Neural crest cell (in vitro differentiated cells): Measurements from ENCODE around the gene RTN4R. TPM values are rescaled to one million over a fixed set of nuclear protein-coding genes. Genes with fewer than 3 reads are reported as not detected.

ENCODE experiments used
- DNase-seq: peaks from one replicate; pipeline ENCODE4 v3.0.0; 2021; ENCODE audit warnings: low read depth, mixed read lengths, low spot score
- H3K27ac Mint-ChIP-seq: one replicate; pipeline ENCODE4 v1.8.0; 2021; ENCODE audit warnings: mild to moderate bottlenecking, mixed read lengths; ENCODE audit not compliant: unreplicated experiment
- H3K27me3 Mint-ChIP-seq: 2 replicates; pipeline ENCODE4 v1.8.0; 2021; ENCODE audit warnings: low read depth, mild to moderate bottlenecking, mixed read lengths
- H3K36me3 Mint-ChIP-seq: 2 replicates; pipeline ENCODE4 v1.8.0; 2021; ENCODE audit warnings: low read depth, mild to moderate bottlenecking, mixed read lengths
- H3K4me1 Mint-ChIP-seq: 2 replicates; pipeline ENCODE4 v1.8.0; 2021; ENCODE audit warnings: mixed read lengths
- H3K4me3 Mint-ChIP-seq: one replicate; pipeline ENCODE4 v1.8.0; 2021; ENCODE audit warnings: mild to moderate bottlenecking, mixed read lengths
- H3K9me3 Mint-ChIP-seq: 2 replicates; pipeline ENCODE4 v1.8.0; 2021; ENCODE audit warnings: mixed read lengths
- total RNA-seq: library from RNA; stranded (reverse); gene quantifications from 2 replicates; pipeline ENCODE4 v1.2.1, GENCODE V29; 2021
- TF ChIP-seq, protein P1 (sequence below): fragments of 200-600 bp; sonication (generic); conservative IDR thresholded peaks from 2 replicates; pipeline ENCODE4 v1.5.0; 2021; ENCODE audit warnings: antibody characterized with exemption, mild to moderate bottlenecking

Gene RTN4R
- total RNA-seq, 1 donor from 2014 or later: 19.0 TPM

DNA sequence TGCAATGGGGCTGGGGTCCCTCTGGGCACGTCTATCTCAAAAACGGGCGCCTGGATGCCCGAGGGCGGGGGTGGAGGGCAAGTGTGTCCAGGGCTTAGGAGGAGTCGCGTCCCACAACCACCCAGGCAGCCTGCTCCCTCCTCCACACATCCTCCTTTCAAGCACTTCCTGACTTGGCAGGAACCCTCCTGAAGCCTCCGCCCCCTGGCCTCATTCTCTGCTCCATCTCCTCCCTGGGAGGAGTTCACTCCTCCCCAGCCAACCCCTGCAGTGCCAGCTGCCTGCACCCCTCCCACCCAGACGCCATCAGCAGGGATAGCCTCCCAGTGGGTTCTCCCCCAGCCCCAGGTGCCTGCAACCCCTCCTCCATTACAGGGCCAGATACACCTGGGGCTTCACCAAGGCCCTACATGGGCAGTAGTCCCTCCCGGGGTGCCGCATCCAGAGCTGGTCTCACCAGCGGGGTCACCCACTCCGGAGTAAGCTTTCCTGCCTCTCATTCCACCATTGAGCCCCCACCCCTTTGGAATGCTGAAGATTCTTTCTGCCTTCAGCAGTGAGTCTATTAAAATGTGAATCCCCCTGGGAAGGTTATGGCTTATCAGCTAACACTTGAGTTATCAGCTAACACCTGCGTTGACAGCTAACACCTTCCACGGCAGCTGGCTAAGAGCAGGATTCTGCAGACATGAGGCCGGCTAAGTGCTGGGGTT is 24.4 kb downstream of the RTN4R start:
- Mint-ChIP-seq H3K9me3 (no peaks in the 10 kb centered on the region), H3K27ac (peak overlapping the region; percentile 57), H3K27me3 (no peaks in the 10 kb centered on the region), H3K36me3 (no peaks in the 10 kb centered on the region), H3K4me3 (no peak overlapping the region), H3K4me1 (peaks cover 48% of the 10 kb centered on the region)
- DNase-seq: no peak
- TF ChIP-seq, protein P1, sequence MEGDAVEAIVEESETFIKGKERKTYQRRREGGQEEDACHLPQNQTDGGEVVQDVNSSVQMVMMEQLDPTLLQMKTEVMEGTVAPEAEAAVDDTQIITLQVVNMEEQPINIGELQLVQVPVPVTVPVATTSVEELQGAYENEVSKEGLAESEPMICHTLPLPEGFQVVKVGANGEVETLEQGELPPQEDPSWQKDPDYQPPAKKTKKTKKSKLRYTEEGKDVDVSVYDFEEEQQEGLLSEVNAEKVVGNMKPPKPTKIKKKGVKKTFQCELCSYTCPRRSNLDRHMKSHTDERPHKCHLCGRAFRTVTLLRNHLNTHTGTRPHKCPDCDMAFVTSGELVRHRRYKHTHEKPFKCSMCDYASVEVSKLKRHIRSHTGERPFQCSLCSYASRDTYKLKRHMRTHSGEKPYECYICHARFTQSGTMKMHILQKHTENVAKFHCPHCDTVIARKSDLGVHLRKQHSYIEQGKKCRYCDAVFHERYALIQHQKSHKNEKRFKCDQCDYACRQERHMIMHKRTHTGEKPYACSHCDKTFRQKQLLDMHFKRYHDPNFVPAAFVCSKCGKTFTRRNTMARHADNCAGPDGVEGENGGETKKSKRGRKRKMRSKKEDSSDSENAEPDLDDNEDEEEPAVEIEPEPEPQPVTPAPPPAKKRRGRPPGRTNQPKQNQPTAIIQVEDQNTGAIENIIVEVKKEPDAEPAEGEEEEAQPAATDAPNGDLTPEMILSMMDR: no peak

DNA sequence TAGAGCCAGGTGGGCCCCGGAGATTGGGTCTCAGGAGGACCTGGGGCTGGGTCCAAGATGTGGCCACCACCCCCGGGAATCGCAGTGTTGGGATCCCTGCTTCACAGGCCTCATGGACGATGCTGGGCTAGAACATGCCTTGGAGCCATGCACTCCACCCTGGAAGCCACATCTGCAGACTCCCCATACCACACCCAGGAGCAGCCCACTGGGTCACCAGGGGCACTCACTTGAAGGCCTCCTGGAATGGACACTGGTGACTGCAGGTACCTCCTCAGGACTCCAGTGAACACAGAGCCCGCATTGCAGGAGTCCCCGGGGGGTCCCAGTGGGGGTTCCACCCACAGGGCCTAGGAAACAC is 25.0 kb downstream of the RTN4R start:
- no peaks in the 10 kb centered on the region for H3K9me3 Mint-ChIP-seq

DNA sequence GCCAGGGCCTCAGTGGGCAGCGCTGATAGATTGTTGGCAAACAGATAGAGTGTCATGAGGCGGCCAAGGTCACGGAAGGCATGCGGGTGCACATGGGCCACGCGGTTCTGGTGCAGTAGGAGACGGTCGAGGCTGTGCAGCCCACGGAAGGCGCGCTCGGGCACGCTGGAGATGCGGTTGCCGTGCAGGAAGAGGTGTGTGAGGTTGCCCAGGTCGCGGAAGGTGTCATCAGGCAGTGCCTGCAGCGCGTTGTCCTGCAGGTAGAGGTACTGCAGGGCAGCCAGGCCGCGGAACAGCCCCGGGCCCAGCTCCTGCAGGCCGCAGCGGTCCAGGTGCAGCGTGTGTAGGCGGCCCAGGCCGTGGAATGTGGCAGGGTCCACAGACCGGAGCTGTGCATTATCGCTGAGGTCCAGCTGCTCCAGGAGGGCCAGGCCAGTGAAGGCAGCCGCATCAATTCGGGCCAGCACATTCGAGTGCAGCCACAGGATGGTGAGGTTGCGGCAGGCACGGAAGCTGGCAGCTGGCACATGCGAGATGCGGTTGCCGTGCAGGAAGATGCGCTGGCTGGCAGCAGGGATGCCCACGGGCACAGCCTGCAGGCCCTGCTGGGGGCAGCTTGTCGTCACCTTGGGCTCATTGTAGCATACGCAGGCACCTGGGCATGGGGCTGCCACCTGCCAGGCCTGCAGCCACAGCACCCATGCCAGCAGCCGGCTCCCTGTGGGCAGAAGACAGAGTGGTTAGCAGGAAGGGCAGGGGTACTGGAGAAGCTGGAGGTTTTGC is 25.5 kb downstream of the RTN4R start:
- TF ChIP-seq, protein P1: no peak
- Mint-ChIP-seq H3K36me3 (no peaks in the 10 kb centered on the region), H3K27me3 (no peaks in the 10 kb centered on the region), H3K4me1 (peaks cover 48% of the 10 kb centered on the region), H3K27ac (no peak overlapping the region), H3K9me3 (no peaks in the 10 kb centered on the region), H3K4me3 (no peak overlapping the region)
- no peak for DNase-seq

More for the DNA sequence above, 25.0 kb downstream of the RTN4R start:
- Mint-ChIP-seq H3K4me1 (peaks cover 48% of the 10 kb centered on the region), H3K36me3 (no peaks in the 10 kb centered on the region), H3K27ac (no peak overlapping the region), H3K27me3 (no peaks in the 10 kb centered on the region), H3K4me3 (no peak overlapping the region)
- DNase-seq: no peak
- TF ChIP-seq, protein P1: no peak

DNA sequence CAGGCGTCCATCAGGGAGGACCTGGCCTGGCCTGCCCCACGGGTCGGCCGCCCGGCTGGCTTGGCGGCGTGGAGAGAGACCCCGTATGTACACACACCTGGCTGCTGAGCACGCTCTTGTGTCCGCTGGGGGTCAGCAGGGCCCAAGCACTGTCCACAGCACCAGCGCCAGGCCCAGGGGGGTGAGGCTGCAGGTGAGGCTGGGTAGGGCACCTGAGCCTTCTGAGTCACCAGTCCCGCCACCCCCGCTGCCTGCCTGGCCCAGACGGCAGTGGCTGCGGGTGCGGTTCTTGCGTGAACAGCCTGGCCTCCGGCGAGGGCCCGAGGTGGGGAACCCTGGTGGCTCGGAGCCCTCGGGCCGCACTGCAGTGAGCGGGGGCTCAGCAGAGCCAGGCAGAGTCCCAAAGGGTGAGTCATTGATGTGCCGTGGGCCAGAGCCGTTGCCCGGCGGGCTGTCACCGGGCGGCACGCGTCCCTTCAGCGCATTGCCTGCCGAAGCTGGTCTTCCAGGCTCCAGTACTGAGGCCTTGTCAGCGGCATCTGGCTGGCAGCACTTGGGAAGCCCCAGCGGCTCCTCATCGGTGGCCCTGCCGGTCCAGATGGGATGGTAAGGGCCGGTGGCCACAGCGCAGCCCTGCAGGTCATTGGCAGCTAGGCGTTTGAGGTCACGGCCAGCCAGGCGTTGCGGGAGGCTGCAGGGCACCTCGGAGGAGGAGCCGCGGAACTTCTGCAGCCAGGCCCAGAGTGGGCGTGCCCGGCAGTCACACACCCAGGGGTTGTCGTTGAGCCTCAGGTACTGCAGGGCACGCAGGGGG is 26.3 kb downstream of the RTN4R start:
- DNase-seq: no peak
- H3K4me1 Mint-ChIP-seq: peaks cover 46% of the 10 kb centered on the region
- H3K4me3 Mint-ChIP-seq: no peak overlapping the region
- no peaks in the 10 kb centered on the region for H3K9me3 Mint-ChIP-seq
- H3K27me3 Mint-ChIP-seq: no peaks in the 10 kb centered on the region
- H3K36me3 Mint-ChIP-seq: no peaks in the 10 kb centered on the region
- no peak overlapping the region for H3K27ac Mint-ChIP-seq
- TF ChIP-seq, protein P1: no peak

DNA sequence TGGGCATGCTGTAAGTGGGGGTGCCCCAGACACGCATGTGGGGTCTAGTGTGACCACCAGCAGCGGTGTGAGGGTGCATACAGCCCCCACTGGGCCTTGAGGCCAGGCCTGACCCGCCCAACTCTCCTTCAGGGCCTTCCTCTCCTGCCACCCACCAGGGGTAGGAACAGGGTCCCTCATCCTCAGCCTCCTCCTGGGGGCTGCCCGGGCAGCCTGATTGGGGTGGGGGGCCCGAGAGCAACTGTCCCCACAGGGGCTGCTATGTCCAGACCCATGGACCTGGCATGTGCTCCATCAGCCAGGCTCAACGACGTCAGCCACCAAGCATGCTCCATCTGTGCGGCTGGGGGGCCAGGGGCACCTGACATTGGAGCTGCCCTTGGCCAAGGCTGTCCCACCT is 27.2 kb downstream of the RTN4R start:
- DNase-seq: no peak
- Mint-ChIP-seq H3K4me1 (peaks cover 41% of the 10 kb centered on the region), H3K27ac (peak overlapping the region; percentile 93), H3K36me3 (no peaks in the 10 kb centered on the region), H3K27me3 (no peaks in the 10 kb centered on the region), H3K9me3 (no peaks in the 10 kb centered on the region), H3K4me3 (no peak overlapping the region)
- TF ChIP-seq, protein P1: no peak
